Smooth muscle cell (in vitro differentiated cells): Measurements from ENCODE around the gene COG6. TPM values are rescaled to one million over a fixed set of nuclear protein-coding genes. Genes with fewer than 3 reads are reported as not detected.

ENCODE experiments used
- DNase-seq: peaks from one replicate; lab custom pipeline; 2025; ENCODE audit not compliant: unreplicated experiment; lab: John Stamatoyannopoulos, UW
- H2AFZ ChIP-seq: fragments of 200-600 bp; sonication (generic); 2 replicates; pipeline ENCODE4 v1.6.0; 2016; ENCODE audit warnings: antibody characterized with exemption, low read depth, mild to moderate bottlenecking
- H3F3A ChIP-seq: fragments of 200-600 bp; sonication (generic); 2 replicates; pipeline ENCODE4 v1.6.0; 2017; ENCODE audit warnings: antibody characterized with exemption, low read depth
- H3K27ac ChIP-seq: fragments of 200-600 bp; sonication (generic); 2 replicates; pipeline ENCODE4 v1.5.1; 2016; ENCODE audit warnings: low read depth, mild to moderate bottlenecking
- H3K27me3 ChIP-seq: fragments of 200-600 bp; sonication (generic); 2 replicates; pipeline ENCODE4 v1.6.1; 2016; ENCODE audit warnings: low read depth, mild to moderate bottlenecking
- H3K36me3 ChIP-seq: fragments of 200-600 bp; sonication (generic); 2 replicates; pipeline ENCODE4 v1.5.1; 2016; ENCODE audit warnings: low read depth
- H3K4me1 ChIP-seq: fragments of 200-600 bp; sonication (generic); 2 replicates; pipeline ENCODE4 v1.5.1; 2016; ENCODE audit warnings: low read depth
- H3K4me2 ChIP-seq: fragments of 200-600 bp; sonication (generic); 2 replicates; pipeline ENCODE4 v1.6.0; 2016; ENCODE audit warnings: mild to moderate bottlenecking
- H3K4me3 ChIP-seq: fragments of 200-600 bp; sonication (generic); 2 replicates; pipeline ENCODE4 v1.5.1; 2016; ENCODE audit warnings: mild to moderate bottlenecking
- H3K79me2 ChIP-seq: fragments of 200-600 bp; sonication (generic); 2 replicates; pipeline ENCODE4 v1.6.0; 2016; ENCODE audit warnings: low read depth, mild to moderate bottlenecking
- H3K9ac ChIP-seq: fragments of 200-600 bp; sonication (generic); 2 replicates; pipeline ENCODE4 v1.6.0; 2016; ENCODE audit warnings: low read depth
- H3K9me3 ChIP-seq: fragments of 200-600 bp; sonication (generic); replicated peaks from 2 replicates; pipeline ENCODE4 v1.5.1; 2016; ENCODE audit warnings: low read depth
- H4K20me1 ChIP-seq: fragments of 200-600 bp; sonication (generic); 2 replicates; pipeline ENCODE4 v1.6.0; 2016; ENCODE audit warnings: low read depth
- WGBS: methylation state at CpG from one replicate; pipeline ENCODE4 v1.1.7; 2016; ENCODE audit warnings: low lambda C conversion rate; 5-methylcytosine and 5-hydroxymethylcytosine counted together
- polyA plus RNA-seq: library from polyadenylated mRNA; unstranded; fragments of >200 nt; fragmentation: Nextera tagmentation; extraction: Ambion mirVana; gene quantifications from 2 replicates; pipeline ENCODE4 v1.2.1, GENCODE V29; 2016
- total RNA-seq: library from RNA; depleted of rRNA; stranded (reverse); fragments of >200 nt; gene quantifications from 2 replicates; pipeline ENCODE4 v1.2.3, GENCODE V29; 2014
- TF ChIP-seq, protein P1 (sequence below): fragments of 200-600 bp; sonication (generic); IDR thresholded peaks from 2 replicates; pipeline ENCODE4 v1.5.1; 2017; ENCODE audit warnings: borderline replicate concordance, mild to moderate bottlenecking, antibody characterized with exemption; ENCODE audit not compliant: insufficient read depth, poor library complexity, severe bottlenecking

The COG6 gene
- total and polyA plus RNA-seq, 2 experiments from 2014 or later = 42.9 to 84.8 TPM

DNA sequence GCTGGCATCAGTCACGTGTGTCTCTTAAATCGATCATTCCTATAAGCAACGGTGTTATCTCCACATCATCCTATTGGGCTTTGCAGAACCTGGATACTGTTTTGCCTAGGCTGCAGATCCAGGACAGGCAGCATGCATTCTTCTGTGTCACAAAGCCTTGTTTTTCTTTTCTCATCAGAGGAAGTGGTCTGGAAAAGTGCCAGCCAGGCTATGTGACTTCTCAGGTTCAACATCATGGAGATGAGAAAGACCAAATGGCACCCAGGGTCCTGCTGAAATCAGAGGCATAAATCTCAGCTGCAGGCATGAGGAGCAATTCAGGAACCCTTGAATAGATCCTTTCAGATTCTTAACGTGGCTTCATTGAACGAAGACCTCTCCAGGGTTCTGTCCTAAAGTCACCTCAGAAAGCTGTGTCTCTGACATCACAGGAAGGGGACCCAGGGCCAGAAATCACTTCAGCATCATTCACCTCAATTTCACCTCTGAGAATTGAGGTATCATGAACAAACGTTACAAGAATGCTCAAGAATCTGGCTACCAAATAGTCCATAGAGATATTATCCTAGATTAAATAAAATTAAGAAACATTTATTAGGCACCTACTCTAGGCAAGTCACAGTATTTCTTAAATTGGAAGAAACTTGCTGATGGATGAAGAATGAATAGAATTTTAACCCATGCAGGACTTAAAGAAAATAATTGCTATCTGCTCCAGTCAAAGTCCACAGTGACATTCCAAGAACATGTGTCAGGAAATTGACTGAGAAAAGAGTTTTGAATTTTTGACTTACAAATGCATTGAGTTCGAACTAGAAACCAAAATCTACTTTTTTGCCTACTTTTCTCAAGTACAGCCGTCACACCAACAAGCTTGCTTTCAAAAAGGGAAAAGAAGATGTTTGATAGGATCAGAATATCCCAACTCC lies 124.1 kb downstream of the COG6 start:
- Histone ChIP-seq H3K4me1 (peaks cover 12% of the 10 kb centered on the region), H3K9me3 (no peaks in the 10 kb centered on the region), H3K79me2 (no peaks in the 10 kb centered on the region), H3K36me3 (no peaks in the 10 kb centered on the region), H3K9ac (no peak overlapping the region), H2AFZ (no peak overlapping the region), H3K4me2 (no peak overlapping the region), H3K27ac (peak overlapping the region; percentile 12), H3F3A (peaks cover 8% of the 10 kb centered on the region), H4K20me1 (no peaks in the 10 kb centered on the region), H3K4me3 (no peak overlapping the region), H3K27me3 (no peaks in the 10 kb centered on the region)
- TF ChIP-seq, protein P1, sequence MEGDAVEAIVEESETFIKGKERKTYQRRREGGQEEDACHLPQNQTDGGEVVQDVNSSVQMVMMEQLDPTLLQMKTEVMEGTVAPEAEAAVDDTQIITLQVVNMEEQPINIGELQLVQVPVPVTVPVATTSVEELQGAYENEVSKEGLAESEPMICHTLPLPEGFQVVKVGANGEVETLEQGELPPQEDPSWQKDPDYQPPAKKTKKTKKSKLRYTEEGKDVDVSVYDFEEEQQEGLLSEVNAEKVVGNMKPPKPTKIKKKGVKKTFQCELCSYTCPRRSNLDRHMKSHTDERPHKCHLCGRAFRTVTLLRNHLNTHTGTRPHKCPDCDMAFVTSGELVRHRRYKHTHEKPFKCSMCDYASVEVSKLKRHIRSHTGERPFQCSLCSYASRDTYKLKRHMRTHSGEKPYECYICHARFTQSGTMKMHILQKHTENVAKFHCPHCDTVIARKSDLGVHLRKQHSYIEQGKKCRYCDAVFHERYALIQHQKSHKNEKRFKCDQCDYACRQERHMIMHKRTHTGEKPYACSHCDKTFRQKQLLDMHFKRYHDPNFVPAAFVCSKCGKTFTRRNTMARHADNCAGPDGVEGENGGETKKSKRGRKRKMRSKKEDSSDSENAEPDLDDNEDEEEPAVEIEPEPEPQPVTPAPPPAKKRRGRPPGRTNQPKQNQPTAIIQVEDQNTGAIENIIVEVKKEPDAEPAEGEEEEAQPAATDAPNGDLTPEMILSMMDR = no peak
- WGBS = 73% methylated on average over 8 of the region's 8 CpGs
- no peak for DNase-seq

DNA sequence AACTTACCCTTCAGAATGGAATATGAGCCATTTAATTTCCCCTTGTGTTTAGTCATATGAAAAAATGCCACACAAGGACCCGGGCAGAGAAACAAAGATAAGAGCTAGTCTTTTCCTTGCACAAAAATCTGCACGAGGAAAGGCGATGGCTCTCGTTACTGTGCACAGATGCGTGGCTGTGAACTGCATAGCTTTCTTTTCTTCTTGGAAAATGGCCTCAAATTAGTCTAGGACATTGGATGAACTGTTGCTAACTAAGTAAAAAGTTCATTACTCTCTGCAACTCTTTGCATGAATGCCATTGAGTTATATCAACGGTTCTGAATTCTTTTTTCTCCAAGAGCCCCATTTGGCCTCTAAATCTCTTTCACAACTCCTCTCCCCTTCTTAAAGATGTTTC lies 125.2 kb downstream of the COG6 start:
- H3K27ac ChIP-seq = no peak overlapping the region
- no peak overlapping the region for H2AFZ ChIP-seq
- H3K79me2 ChIP-seq = no peaks in the 10 kb centered on the region
- H4K20me1 ChIP-seq = no peaks in the 10 kb centered on the region
- peaks cover 8% of the 10 kb centered on the region for H3F3A ChIP-seq
- H3K9me3 ChIP-seq = no peaks in the 10 kb centered on the region
- H3K4me3 ChIP-seq = no peak overlapping the region
- DNase-seq = no peak
- no peak overlapping the region for H3K9ac ChIP-seq
- TF ChIP-seq, protein P1 = no peak
- H3K27me3 ChIP-seq = no peaks in the 10 kb centered on the region
- H3K4me1 ChIP-seq = peaks cover 12% of the 10 kb centered on the region
- no peak overlapping the region for H3K4me2 ChIP-seq
- H3K36me3 ChIP-seq = no peaks in the 10 kb centered on the region
- WGBS = 67% methylated on average over 6 of the region's 6 CpGs

DNA sequence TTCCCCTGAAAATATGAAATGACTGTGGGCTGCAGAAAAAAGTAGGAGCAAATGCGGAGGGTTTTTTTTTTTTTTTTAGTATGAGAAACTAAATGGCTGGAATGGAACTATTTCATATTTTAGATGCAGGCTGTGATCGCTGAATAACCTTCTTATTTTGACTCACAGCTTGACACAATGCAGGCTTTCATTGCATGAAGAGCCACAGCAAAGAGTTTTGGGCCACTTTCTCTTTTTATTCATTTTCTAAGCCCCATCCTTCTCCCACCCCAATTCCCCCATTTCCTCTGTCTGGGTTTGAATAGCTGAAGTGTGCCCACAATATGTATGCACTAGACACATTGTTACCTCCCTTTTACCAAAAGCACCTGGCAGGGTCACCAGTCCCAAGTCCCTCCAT lies 125.9 kb downstream of the COG6 start:
- Histone ChIP-seq H3K79me2 (no peaks in the 10 kb centered on the region), H3K4me3 (no peak overlapping the region), H3K27me3 (no peaks in the 10 kb centered on the region), H2AFZ (no peak overlapping the region), H3K4me2 (no peak overlapping the region), H3K4me1 (peaks cover 9% of the 10 kb centered on the region), H3K36me3 (no peaks in the 10 kb centered on the region), H4K20me1 (no peaks in the 10 kb centered on the region), H3K9ac (no peak overlapping the region), H3K9me3 (no peaks in the 10 kb centered on the region), H3K27ac (no peak overlapping the region), H3F3A (peaks cover 8% of the 10 kb centered on the region)
- no peak for DNase-seq
- WGBS = 100% methylated on average over 2 of the region's 2 CpGs
- TF ChIP-seq, protein P1 = no peak
